ENCODE measurements around the gene ATAD3A. TPM values are rescaled to one million over a fixed set of nuclear protein-coding genes. Genes with fewer than 3 reads are reported as not detected.

Gene ATAD3A
- total RNA-seq, 1 experiment from 2014 or later: 55.8 TPM

DNA sequence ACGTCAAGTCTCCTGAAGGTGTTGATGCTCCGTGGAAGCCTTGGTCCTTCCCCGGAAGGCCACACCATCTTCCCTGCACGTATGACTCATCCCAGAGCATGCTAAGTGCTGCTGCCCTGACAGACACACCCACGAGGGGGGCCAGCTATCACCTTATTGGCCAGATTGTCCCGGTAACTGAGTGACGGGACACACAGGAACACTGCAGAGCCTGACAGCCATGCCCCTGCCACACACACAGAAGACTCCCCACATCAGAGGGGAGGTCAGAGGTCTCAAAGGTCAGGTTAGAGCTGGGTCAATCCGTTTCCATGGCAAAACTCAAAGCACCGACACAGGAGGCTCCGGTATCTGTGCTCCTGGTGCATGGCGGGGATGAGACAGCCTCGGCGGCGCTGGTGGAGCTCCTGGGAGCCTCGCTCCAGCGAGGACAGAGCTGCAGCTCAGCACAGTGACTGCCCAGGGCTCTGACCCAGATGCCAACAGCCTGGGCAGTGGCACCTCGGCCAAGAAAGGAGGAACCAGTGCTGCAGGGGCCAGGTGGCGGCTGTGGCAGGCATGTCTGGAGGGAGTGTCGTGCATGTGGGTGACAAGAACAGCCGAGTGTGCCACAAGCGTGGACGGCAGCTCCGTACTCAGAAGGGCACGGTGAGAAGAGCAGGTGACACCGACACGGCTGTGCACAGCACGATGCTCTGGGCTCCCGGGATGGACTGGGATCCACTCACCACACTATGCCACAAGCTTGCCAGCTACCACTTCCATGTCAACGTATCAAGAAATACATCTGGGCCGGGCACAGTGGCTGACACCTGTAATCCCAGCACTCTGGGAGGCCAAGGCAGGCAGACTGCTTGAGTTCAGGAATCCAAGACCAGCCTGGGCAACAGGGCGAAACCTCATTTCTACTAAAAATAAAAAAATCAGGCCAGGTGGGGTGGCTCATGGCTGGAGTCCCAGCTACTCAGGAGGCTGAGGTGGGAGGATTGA, 43.3 kb downstream of the ATAD3A start:
- H3K4me1 ChIP-seq (ENCODE audit: insufficient read depth, low read length): no peaks in the 10 kb centered on the region
- no peak overlapping the region for H3K56ac ChIP-seq (ENCODE audit: insufficient read length, low read depth, low read length)
- Mint-ChIP-seq H3K27me3 (ENCODE audit: low read depth) (no peaks in the 10 kb centered on the region; the same call in 1 of the 2 replicates), H3K9me3 (no peaks in the 10 kb centered on the region), H3K36me3 (ENCODE audit: insufficient read depth in 1 of 3, low read depth in 3 of 3) (peaks cover 0 to 10% (median 7%) of the 10 kb centered on the region in 3 experiments; a peak in 4 of 7 replicates), H3K4me1 (no peaks in the 10 kb centered on the region), H3K27ac (peak overlapping the region in 1 of 3 experiments; percentile 72; a peak in 1 of 7 replicates), H3K4me3 (no peak overlapping the region)
- H3K9ac ChIP-seq (ENCODE audit: extremely low read depth, insufficient read length, low read length): no peak overlapping the region
- no peak overlapping the region for H3K4me2 ChIP-seq (ENCODE audit: insufficient read depth, insufficient read length, low read length)
- H3K18ac ChIP-seq (ENCODE audit: insufficient read length, low read depth, low read length): no peak overlapping the region
- no peak overlapping the region; the same call in 1 of the 2 replicates for H3K14ac ChIP-seq (ENCODE audit: insufficient read depth, low read length)
- no peak overlapping the region for H2AFZ ChIP-seq (ENCODE audit: low read length)
- H3K27ac ChIP-seq (ENCODE audit: insufficient read length, low read depth, low read length): no peak overlapping the region
- no peak overlapping the region for H2BK120ac ChIP-seq (ENCODE audit: low read depth, low read length, poor library complexity, severe bottlenecking)
- H3K9me3 ChIP-seq (ENCODE audit: control insufficient read depth, low read depth, low read length): no peaks in the 10 kb centered on the region
- no peak overlapping the region for H3K23ac ChIP-seq (ENCODE audit: insufficient read length, low read depth, low read length)
- no peak overlapping the region for H2BK12ac ChIP-seq (ENCODE audit: insufficient read length, low read depth, low read length)
- no peaks in the 10 kb centered on the region for H3K79me1 ChIP-seq (ENCODE audit: insufficient read depth, low read depth, low read length, poor library complexity, severe bottlenecking)
- H3K79me2 ChIP-seq (ENCODE audit: insufficient read depth, low read length): no peaks in the 10 kb centered on the region
- H2BK15ac ChIP-seq (ENCODE audit: low read depth, low read length): no peak overlapping the region
- H3K27me3 ChIP-seq (ENCODE audit: insufficient read depth, low read length): no peaks in the 10 kb centered on the region
- TF ChIP-seq, protein P1, sequence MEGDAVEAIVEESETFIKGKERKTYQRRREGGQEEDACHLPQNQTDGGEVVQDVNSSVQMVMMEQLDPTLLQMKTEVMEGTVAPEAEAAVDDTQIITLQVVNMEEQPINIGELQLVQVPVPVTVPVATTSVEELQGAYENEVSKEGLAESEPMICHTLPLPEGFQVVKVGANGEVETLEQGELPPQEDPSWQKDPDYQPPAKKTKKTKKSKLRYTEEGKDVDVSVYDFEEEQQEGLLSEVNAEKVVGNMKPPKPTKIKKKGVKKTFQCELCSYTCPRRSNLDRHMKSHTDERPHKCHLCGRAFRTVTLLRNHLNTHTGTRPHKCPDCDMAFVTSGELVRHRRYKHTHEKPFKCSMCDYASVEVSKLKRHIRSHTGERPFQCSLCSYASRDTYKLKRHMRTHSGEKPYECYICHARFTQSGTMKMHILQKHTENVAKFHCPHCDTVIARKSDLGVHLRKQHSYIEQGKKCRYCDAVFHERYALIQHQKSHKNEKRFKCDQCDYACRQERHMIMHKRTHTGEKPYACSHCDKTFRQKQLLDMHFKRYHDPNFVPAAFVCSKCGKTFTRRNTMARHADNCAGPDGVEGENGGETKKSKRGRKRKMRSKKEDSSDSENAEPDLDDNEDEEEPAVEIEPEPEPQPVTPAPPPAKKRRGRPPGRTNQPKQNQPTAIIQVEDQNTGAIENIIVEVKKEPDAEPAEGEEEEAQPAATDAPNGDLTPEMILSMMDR (conservative IDR thresholded peaks at IDR 0.05): no peak
- H3K4ac ChIP-seq (ENCODE audit: low read depth, low read length): no peak overlapping the region
- no peak overlapping the region for H4K91ac ChIP-seq (ENCODE audit: insufficient read length, low read depth, low read length)
- no peak overlapping the region for H4K5ac ChIP-seq (ENCODE audit: insufficient read length, low read depth, low read length)
- H3K23me2 ChIP-seq (ENCODE audit: insufficient read length, low read depth, low read length, poor library complexity, severe bottlenecking): no peaks in the 10 kb centered on the region
- no peaks in the 10 kb centered on the region for H4K20me1 ChIP-seq (ENCODE audit: control insufficient read depth, insufficient read depth, insufficient read length)
- no peak overlapping the region for H4K8ac ChIP-seq (replicated peaks; ENCODE audit: insufficient read length, low read depth, low read length)
- WGBS (ENCODE audit: extremely low coverage, insufficient read length, low lambda C conversion rate): no CpG with 5 or more reads among the region's 31 CpGs
- H3T11ph ChIP-seq (ENCODE audit: low read length): no peak overlapping the region
- H2AK5ac ChIP-seq (ENCODE audit: insufficient read length, low read length): no peak overlapping the region
- no peak overlapping the region for H2BK5ac ChIP-seq (ENCODE audit: insufficient read length, low read length)
- no peak overlapping the region for H2BK20ac ChIP-seq (ENCODE audit: low read depth, low read length, poor library complexity, severe bottlenecking)
- no peak for DNase-seq
